ENCODE data around the gene BEND2.

GRCh38 chrX:18158963-18159362 lies 61.7 kb downstream of the BEND2 start:
- TF ChIP-seq, protein P1, sequence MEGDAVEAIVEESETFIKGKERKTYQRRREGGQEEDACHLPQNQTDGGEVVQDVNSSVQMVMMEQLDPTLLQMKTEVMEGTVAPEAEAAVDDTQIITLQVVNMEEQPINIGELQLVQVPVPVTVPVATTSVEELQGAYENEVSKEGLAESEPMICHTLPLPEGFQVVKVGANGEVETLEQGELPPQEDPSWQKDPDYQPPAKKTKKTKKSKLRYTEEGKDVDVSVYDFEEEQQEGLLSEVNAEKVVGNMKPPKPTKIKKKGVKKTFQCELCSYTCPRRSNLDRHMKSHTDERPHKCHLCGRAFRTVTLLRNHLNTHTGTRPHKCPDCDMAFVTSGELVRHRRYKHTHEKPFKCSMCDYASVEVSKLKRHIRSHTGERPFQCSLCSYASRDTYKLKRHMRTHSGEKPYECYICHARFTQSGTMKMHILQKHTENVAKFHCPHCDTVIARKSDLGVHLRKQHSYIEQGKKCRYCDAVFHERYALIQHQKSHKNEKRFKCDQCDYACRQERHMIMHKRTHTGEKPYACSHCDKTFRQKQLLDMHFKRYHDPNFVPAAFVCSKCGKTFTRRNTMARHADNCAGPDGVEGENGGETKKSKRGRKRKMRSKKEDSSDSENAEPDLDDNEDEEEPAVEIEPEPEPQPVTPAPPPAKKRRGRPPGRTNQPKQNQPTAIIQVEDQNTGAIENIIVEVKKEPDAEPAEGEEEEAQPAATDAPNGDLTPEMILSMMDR (IDR thresholded peaks at IDR 0.05; ENCODE audit: low read depth, low read length, poor library complexity, severe bottlenecking) = no peak
- no peak for TF ChIP-seq EZH2phosphoT487 (IDR thresholded peaks at IDR 0.05; ENCODE audit: borderline replicate concordance, low read length)

Measured in DOHH2 (cell line).